A549 treated with CORT108297 at 1 μM for 4 hours (cell line): ENCODE measurements around the gene DUSP15. TPM values are rescaled to one million over a fixed set of nuclear protein-coding genes. Genes with fewer than 3 reads are reported as not detected.

Experiments
- total RNA-seq: library from RNA; stranded (reverse); fragments of 200-300 nt; extraction: Qiagen RNA extraction; gene quantifications from 5 replicates; pipeline ENCODE4 v1.2.3, GENCODE V29; 2022

Gene DUSP15
- total RNA-seq: 0.43 to 1.1 TPM (median 0.99 TPM) in 5 replicates

GRCh38 chr20:31869942-31870725 lies at the start of gene DUSP15, which contains the start of gene TTLL9:
Gene DUSP15 (minus strand): TSS chr20:31870527. CDS start chr20:31870337, 190 bp downstream.
Gene TTLL9 (plus strand): TSS chr20:31870634. CDS start chr20:31871127, 493 bp downstream.

GRCh38 chr20:31845300-31845863 lies 24.9 kb downstream of the DUSP15 start, which contains the start of gene FOXS1:
Gene FOXS1 (minus strand): TSS chr20:31845604. CDS start chr20:31845542, 62 bp downstream.

GRCh38 chr20:31819083-31819784 lies 51.1 kb downstream of the DUSP15 start, which contains the start of gene MYLK2:
Gene MYLK2 (plus strand): TSS chr20:31819356. CDS start chr20:31819581, 225 bp downstream.

Other genes with a start within 250 kb of the DUSP15 start
- gene COX4I2, start 232.6 kb downstream of the DUSP15 start, total RNA-seq: not detected in 5 replicates
- gene BCL2L1, start 147.7 kb downstream of the DUSP15 start, total RNA-seq: 192 to 204 TPM (median 200 TPM) in 5 replicates
- 98.2 to 128 TPM (median 104 TPM) in 5 replicates for gene TPX2, start 131.2 kb downstream of the DUSP15 start, total RNA-seq
- gene MYLK2, start 51.2 kb downstream of the DUSP15 start, total RNA-seq: 0.35 to 0.77 TPM (median 0.50 TPM) in 5 replicates
- gene FOXS1, start 24.9 kb downstream of the DUSP15 start, total RNA-seq: 0.20 to 1.3 TPM (median 0.64 TPM) in 5 replicates
- 0.02 to 0.15 TPM (median 0.06 TPM) in 4 of 5 replicates, not detected in the other for gene TTLL9, start 107 bp upstream of the DUSP15 start, total RNA-seq
- gene PDRG1, start 81.5 kb upstream of the DUSP15 start, total RNA-seq: 29.9 to 37.6 TPM (median 33.4 TPM) in 5 replicates
- gene XKR7, start 97.6 kb upstream of the DUSP15 start, total RNA-seq: 0.02 TPM in 1 of 5 replicates, not detected in the others
- 0.33 to 0.68 TPM (median 0.55 TPM) in 5 replicates for gene CCM2L, start 139.9 kb upstream of the DUSP15 start, total RNA-seq
- gene HCK, start 181.7 kb upstream of the DUSP15 start, total RNA-seq: 0.03 to 0.16 TPM (median 0.12 TPM) in 3 of 5 replicates, not detected in the others
- gene TM9SF4, start 239.2 kb upstream of the DUSP15 start, total RNA-seq: 33.6 to 39.4 TPM (median 38.7 TPM) in 5 replicates